ENCODE results near the gene ALS2CL.

The ALS2CL gene

GRCh38 chr3:46663591-46664135 lies 29.8 kb downstream of the ALS2CL start:
- DNase-seq: no peak
- H3K27ac ChIP-seq (ENCODE audit: low read length): no peak overlapping the region
- H3K27me3 ChIP-seq (replicated peaks; ENCODE audit: insufficient read depth, low read length): no peaks in the 10 kb centered on the region
- no peak overlapping the region for H3K9ac ChIP-seq (ENCODE audit: low read length)
- H3F3A ChIP-seq (ENCODE audit: insufficient read depth, low read length): no peaks in the 10 kb centered on the region
- no peaks in the 10 kb centered on the region for H3K79me2 ChIP-seq (ENCODE audit: low read length)
- no peaks in the 10 kb centered on the region for H3K9me2 ChIP-seq (replicated peaks; ENCODE audit: insufficient read depth, low read length)
- no peak overlapping the region for H3K4me3 ChIP-seq (ENCODE audit: low read length)
- no peaks in the 10 kb centered on the region for H3K9me3 ChIP-seq (replicated peaks; ENCODE audit: insufficient read depth, low read length)
- no peak overlapping the region for H3K4me2 ChIP-seq (ENCODE audit: low read depth, low read length)
- H2AFZ ChIP-seq (ENCODE audit: low read length): no peak overlapping the region
- H3K36me3 ChIP-seq (replicated peaks; ENCODE audit: insufficient read depth, low read length): no peaks in the 10 kb centered on the region
- TF ChIP-seq CTCF (IDR thresholded peaks at IDR 0.05; ENCODE audit: low read length) (peak; percentile 21), EZH2phosphoT487 (IDR thresholded peaks at IDR 0.05; ENCODE audit: low read length) (no peak), EZH2 (optimal IDR thresholded peaks at IDR 0.05; ENCODE audit: low read depth, low read length) (no peak)
- H3K4me1 ChIP-seq (ENCODE audit: low read length): no peaks in the 10 kb centered on the region
- H4K20me1 ChIP-seq (ENCODE audit: insufficient read depth, low read length): no peaks in the 10 kb centered on the region

GRCh38 chr3:46662771-46663551 lies 30.5 kb downstream of the ALS2CL start:
- no peak for DNase-seq
- no peak overlapping the region for H3K9ac ChIP-seq (ENCODE audit: low read length)
- TF ChIP-seq EZH2 (optimal IDR thresholded peaks at IDR 0.05; ENCODE audit: low read depth, low read length) (no peak), CTCF (IDR thresholded peaks at IDR 0.05; ENCODE audit: low read length) (no peak), EZH2phosphoT487 (IDR thresholded peaks at IDR 0.05; ENCODE audit: low read length) (no peak)

GRCh38 chr3:46661776-46662766 lies 31.4 kb downstream of the ALS2CL start:
- no peak overlapping the region for H3K27ac ChIP-seq (ENCODE audit: low read length)
- no peaks in the 10 kb centered on the region for H3K36me3 ChIP-seq (replicated peaks; ENCODE audit: insufficient read depth, low read length)
- H3K9me2 ChIP-seq (replicated peaks; ENCODE audit: insufficient read depth, low read length): no peaks in the 10 kb centered on the region
- H3K4me3 ChIP-seq (ENCODE audit: low read length): no peak overlapping the region
- H3K9me3 ChIP-seq (replicated peaks; ENCODE audit: insufficient read depth, low read length): no peaks in the 10 kb centered on the region
- no peaks in the 10 kb centered on the region for H3F3A ChIP-seq (ENCODE audit: insufficient read depth, low read length)
- no peak overlapping the region for H2AFZ ChIP-seq (ENCODE audit: low read length)
- H3K4me1 ChIP-seq (ENCODE audit: low read length): no peaks in the 10 kb centered on the region
- TF ChIP-seq EZH2phosphoT487 (IDR thresholded peaks at IDR 0.05; ENCODE audit: low read length) (no peak), CTCF (IDR thresholded peaks at IDR 0.05; ENCODE audit: low read length) (no peak), EZH2 (optimal IDR thresholded peaks at IDR 0.05; ENCODE audit: low read depth, low read length) (no peak)
- H3K4me2 ChIP-seq (ENCODE audit: low read depth, low read length): no peak overlapping the region
- no peaks in the 10 kb centered on the region for H4K20me1 ChIP-seq (ENCODE audit: insufficient read depth, low read length)
- no peaks in the 10 kb centered on the region for H3K27me3 ChIP-seq (replicated peaks; ENCODE audit: insufficient read depth, low read length)
- no peaks in the 10 kb centered on the region for H3K79me2 ChIP-seq (ENCODE audit: low read length)
- no peak overlapping the region for H3K9ac ChIP-seq (ENCODE audit: low read length)
- DNase-seq: no peak

More at GRCh38 chr3:46662771-46663551, 30.5 kb downstream of the ALS2CL start:
- Histone ChIP-seq H3K4me2 (ENCODE audit: low read depth, low read length) (no peak overlapping the region), H3K9me3 (replicated peaks; ENCODE audit: insufficient read depth, low read length) (no peaks in the 10 kb centered on the region), H3K4me3 (ENCODE audit: low read length) (no peak overlapping the region), H3K79me2 (ENCODE audit: low read length) (no peaks in the 10 kb centered on the region), H3K9me2 (replicated peaks; ENCODE audit: insufficient read depth, low read length) (no peaks in the 10 kb centered on the region), H3K27me3 (replicated peaks; ENCODE audit: insufficient read depth, low read length) (no peaks in the 10 kb centered on the region), H3K4me1 (ENCODE audit: low read length) (no peaks in the 10 kb centered on the region), H3F3A (ENCODE audit: insufficient read depth, low read length) (no peaks in the 10 kb centered on the region), H4K20me1 (ENCODE audit: insufficient read depth, low read length) (no peaks in the 10 kb centered on the region), H2AFZ (ENCODE audit: low read length) (no peak overlapping the region), H3K36me3 (replicated peaks; ENCODE audit: insufficient read depth, low read length) (no peaks in the 10 kb centered on the region), H3K27ac (ENCODE audit: low read length) (no peak overlapping the region)

Data from MM.1S (cell line).